Neural cell (in vitro differentiated cells): Measurements from ENCODE around the gene INPP5D. TPM values are rescaled to one million over a fixed set of nuclear protein-coding genes. Genes with fewer than 3 reads are reported as not detected.

Experiments
- H2AFZ ChIP-seq: fragments of 200-600, 300-800 bp; sonication (generic), shearing (Covaris generic); 2 replicates; pipeline ENCODE4 v1.6.0; 2014; ENCODE audit warnings: low read depth, mild to moderate bottlenecking, antibody characterized with exemption, low read length, moderate library complexity
- H3F3A ChIP-seq: fragments of 200-600 bp; shearing (Covaris generic); 2 replicates; pipeline ENCODE4 v1.6.1; 2016; ENCODE audit warnings: mild to moderate bottlenecking, moderate library complexity, mixed read lengths, antibody characterized with exemption, low read length; ENCODE audit not compliant: insufficient read depth, poor library complexity, severe bottlenecking
- H3K27ac ChIP-seq: fragments of 200-600, 300-800 bp; sonication (generic), shearing (Covaris generic); 2 replicates; pipeline ENCODE4 v1.5.1; 2014; ENCODE audit warnings: mild to moderate bottlenecking, low read length, moderate library complexity
- H3K27me3 ChIP-seq: fragments of 300-800, 200-600 bp; sonication (generic), shearing (Covaris generic); 2 replicates; pipeline ENCODE4 v1.6.0; 2014; ENCODE audit warnings: mild to moderate bottlenecking, low read depth, low read length, moderate library complexity; ENCODE audit not compliant: insufficient read depth
- H3K36me3 ChIP-seq: fragments of 300-800, 200-600 bp; sonication (generic), shearing (Covaris generic); 2 replicates; pipeline ENCODE4 v1.5.1; 2014; ENCODE audit warnings: mild to moderate bottlenecking, antibody characterized with exemption, low read length, moderate library complexity; ENCODE audit not compliant: insufficient read depth
- H3K4me2 ChIP-seq: fragments of 300-800, 200-600 bp; sonication (generic), shearing (Covaris generic); 2 replicates; pipeline ENCODE4 v1.6.0; 2014; ENCODE audit warnings: mild to moderate bottlenecking, low read length
- H3K4me3 ChIP-seq: fragments of 300-800, 200-600 bp; sonication (generic), shearing (Covaris generic); 2 replicates; pipeline ENCODE4 v1.5.1; 2014; ENCODE audit warnings: mild to moderate bottlenecking, low read length, moderate library complexity
- H3K79me2 ChIP-seq: fragments of 200-600 bp; shearing (Covaris generic); replicated peaks from 2 replicates; pipeline ENCODE4 v1.6.0; 2014; ENCODE audit warnings: mild to moderate bottlenecking, low read length, moderate library complexity; ENCODE audit not compliant: insufficient read depth
- H3K9ac ChIP-seq: fragments of 300-800, 200-600 bp; sonication (generic), shearing (Covaris generic); 2 replicates; pipeline ENCODE4 v1.6.1; 2016; ENCODE audit warnings: mild to moderate bottlenecking, low read length, mixed read lengths
- H3K9me2 ChIP-seq: fragments of 200-600 bp; shearing (Covaris generic); 2 replicates; pipeline ENCODE4 v1.6.1; 2016; ENCODE audit warnings: mild to moderate bottlenecking, low read length, mixed read lengths; ENCODE audit not compliant: insufficient read depth
- H3K9me3 ChIP-seq: fragments of 200-600, 300-800 bp; sonication (generic), shearing (Covaris generic); 2 replicates; pipeline ENCODE4 v1.6.1; 2016; ENCODE audit warnings: mild to moderate bottlenecking, mixed run types, low read length, moderate library complexity, mixed read lengths
- H4K20me1 ChIP-seq: fragments of 200-600 bp; shearing (Covaris generic); 2 replicates; pipeline ENCODE4 v1.6.1; 2016; ENCODE audit warnings: mild to moderate bottlenecking, mixed run types; ENCODE audit not compliant: insufficient read depth
- CTCF ChIP-seq: fragments of 450-650 bp; IDR thresholded peaks from 2 replicates; pipeline ENCODE4 v1.5.1; 2014; ENCODE audit warnings: antibody characterized with exemption, mild to moderate bottlenecking, moderate library complexity; ENCODE audit not compliant: poor library complexity, severe bottlenecking
- EP300 ChIP-seq: fragments of 450-650 bp; conservative IDR thresholded peaks from 2 replicates; pipeline ENCODE4 v1.6.1; 2014; ENCODE audit warnings: antibody characterized with exemption, mild to moderate bottlenecking, moderate library complexity; ENCODE audit not compliant: poor library complexity, severe bottlenecking
- EZH2 ChIP-seq: fragments of 200-600, 300-800 bp; shearing (Covaris generic), sonication (generic); IDR thresholded peaks from 2 replicates; pipeline ENCODE4 v1.6.1; 2014; ENCODE audit warnings: antibody characterized with exemption, low read length, borderline replicate concordance, mild to moderate bottlenecking; ENCODE audit not compliant: insufficient read depth, poor library complexity, severe bottlenecking
- MXI1 ChIP-seq: fragments of 450-650 bp; conservative IDR thresholded peaks from 2 replicates; pipeline ENCODE4 v1.6.1; 2014; ENCODE audit warnings: antibody characterized with exemption, mild to moderate bottlenecking; ENCODE audit not compliant: poor library complexity, severe bottlenecking
- POLR2AphosphoS5 ChIP-seq: IDR thresholded peaks from 2 replicates; pipeline ENCODE4 v1.6.1; 2012
- RAD21 ChIP-seq: fragments of 450-650 bp; conservative IDR thresholded peaks from 2 replicates; pipeline ENCODE4 v1.6.1; 2014; ENCODE audit warnings: antibody characterized with exemption, mild to moderate bottlenecking, moderate library complexity
- SMC3 ChIP-seq: fragments of 450-650 bp; conservative IDR thresholded peaks from 2 replicates; pipeline ENCODE4 v1.6.1; 2014; ENCODE audit warnings: antibody characterized with exemption, mild to moderate bottlenecking, moderate library complexity; ENCODE audit not compliant: poor library complexity
- TAF1 ChIP-seq: IDR thresholded peaks from 2 replicates; pipeline ENCODE4 v1.6.1; 2012; ENCODE audit warnings: low read depth
- polyA plus RNA-seq: library from polyadenylated mRNA; depleted of rRNA; stranded (reverse); fragments of >200 nt; gene quantifications from 2 replicates; pipeline ENCODE4 v1.2.3, GENCODE V29; 2014
- TF ChIP-seq, protein P1 (sequence below): IDR thresholded peaks from 2 replicates; pipeline ENCODE4 v1.6.1; 2012; ENCODE audit warnings: borderline replicate concordance

Gene INPP5D
- polyA plus RNA-seq, 1 donor from 2014 or later, result not detected

- Histone ChIP-seq H3K27me3 (no peaks in the 10 kb centered on the region), H4K20me1 (no peaks in the 10 kb centered on the region), H3K27ac (no peak overlapping the region), H3K4me3 (no peak overlapping the region), H3K79me2 (no peaks in the 10 kb centered on the region), H2AFZ (no peak overlapping the region), H3K9ac (no peak overlapping the region), H3K9me3 (no peaks in the 10 kb centered on the region), H3K9me2 (no peaks in the 10 kb centered on the region), H3K36me3 (no peaks in the 10 kb centered on the region), H3F3A (no peaks in the 10 kb centered on the region), H3K4me2 (no peak overlapping the region)
- TF ChIP-seq, protein P1, sequence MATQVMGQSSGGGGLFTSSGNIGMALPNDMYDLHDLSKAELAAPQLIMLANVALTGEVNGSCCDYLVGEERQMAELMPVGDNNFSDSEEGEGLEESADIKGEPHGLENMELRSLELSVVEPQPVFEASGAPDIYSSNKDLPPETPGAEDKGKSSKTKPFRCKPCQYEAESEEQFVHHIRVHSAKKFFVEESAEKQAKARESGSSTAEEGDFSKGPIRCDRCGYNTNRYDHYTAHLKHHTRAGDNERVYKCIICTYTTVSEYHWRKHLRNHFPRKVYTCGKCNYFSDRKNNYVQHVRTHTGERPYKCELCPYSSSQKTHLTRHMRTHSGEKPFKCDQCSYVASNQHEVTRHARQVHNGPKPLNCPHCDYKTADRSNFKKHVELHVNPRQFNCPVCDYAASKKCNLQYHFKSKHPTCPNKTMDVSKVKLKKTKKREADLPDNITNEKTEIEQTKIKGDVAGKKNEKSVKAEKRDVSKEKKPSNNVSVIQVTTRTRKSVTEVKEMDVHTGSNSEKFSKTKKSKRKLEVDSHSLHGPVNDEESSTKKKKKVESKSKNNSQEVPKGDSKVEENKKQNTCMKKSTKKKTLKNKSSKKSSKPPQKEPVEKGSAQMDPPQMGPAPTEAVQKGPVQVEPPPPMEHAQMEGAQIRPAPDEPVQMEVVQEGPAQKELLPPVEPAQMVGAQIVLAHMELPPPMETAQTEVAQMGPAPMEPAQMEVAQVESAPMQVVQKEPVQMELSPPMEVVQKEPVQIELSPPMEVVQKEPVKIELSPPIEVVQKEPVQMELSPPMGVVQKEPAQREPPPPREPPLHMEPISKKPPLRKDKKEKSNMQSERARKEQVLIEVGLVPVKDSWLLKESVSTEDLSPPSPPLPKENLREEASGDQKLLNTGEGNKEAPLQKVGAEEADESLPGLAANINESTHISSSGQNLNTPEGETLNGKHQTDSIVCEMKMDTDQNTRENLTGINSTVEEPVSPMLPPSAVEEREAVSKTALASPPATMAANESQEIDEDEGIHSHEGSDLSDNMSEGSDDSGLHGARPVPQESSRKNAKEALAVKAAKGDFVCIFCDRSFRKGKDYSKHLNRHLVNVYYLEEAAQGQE, result no peak
- no peak for TF ChIP-seq TAF1
- TF ChIP-seq EZH2, result no peak
- TF ChIP-seq EP300, result no peak
- TF ChIP-seq RAD21, result no peak
- TF ChIP-seq POLR2AphosphoS5, result no peak
- no peak for TF ChIP-seq CTCF
- no peak for TF ChIP-seq SMC3
- no peak for TF ChIP-seq MXI1
Measured at GRCh38 chr2:233087713-233088112, 27.6 kb downstream of the INPP5D start.

DNA sequence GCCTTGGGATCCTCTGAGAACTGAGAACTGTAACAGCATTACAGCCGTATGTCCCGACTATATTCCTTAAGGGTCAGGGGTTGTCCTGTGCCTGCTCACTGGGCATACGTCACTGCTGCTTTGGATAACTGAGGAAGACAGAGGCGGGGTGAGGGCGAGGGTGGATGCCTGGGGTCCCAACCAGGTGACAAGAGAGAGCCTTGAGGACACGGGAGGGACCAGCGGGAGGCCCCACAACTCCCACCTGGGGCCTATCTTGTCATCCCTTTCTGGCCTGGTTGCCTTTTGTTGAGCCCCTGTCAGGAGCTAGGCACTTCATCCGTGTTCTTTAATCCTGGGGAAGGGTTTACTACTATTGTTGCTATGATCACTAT, 28.8 kb downstream of the INPP5D start:
- Histone ChIP-seq H3K4me2 (no peak overlapping the region), H4K20me1 (no peaks in the 10 kb centered on the region), H3K79me2 (no peaks in the 10 kb centered on the region), H3F3A (no peaks in the 10 kb centered on the region), H3K9me2 (no peaks in the 10 kb centered on the region), H3K9me3 (no peaks in the 10 kb centered on the region), H3K27ac (no peak overlapping the region), H3K27me3 (no peaks in the 10 kb centered on the region), H3K9ac (no peak overlapping the region), H2AFZ (no peak overlapping the region), H3K4me3 (no peak overlapping the region), H3K36me3 (no peaks in the 10 kb centered on the region)
- TF ChIP-seq MXI1, result no peak
- TF ChIP-seq EP300, result no peak
- TF ChIP-seq RAD21, result no peak
- TF ChIP-seq POLR2AphosphoS5, result no peak
- TF ChIP-seq SMC3, result no peak
- no peak for TF ChIP-seq CTCF
- TF ChIP-seq EZH2, result no peak
- TF ChIP-seq, protein P1, result no peak
- no peak for TF ChIP-seq TAF1
